IMR-90 (cell line): Measurements from ENCODE around the gene LRRC56. TPM values are rescaled to one million over a fixed set of nuclear protein-coding genes. Genes with fewer than 3 reads are reported as not detected.

Source experiments
- ATAC-seq: fragments of 200-7000 bp; cut with Tn5 transposase; 2 replicates; pipeline ENCODE4 v1.9.1; 2020; ENCODE audit warnings: low read depth, mild to moderate bottlenecking, moderate library complexity
- BruUV-seq: library from RNA; stranded (reverse); fragments of 400-500 nt; replicated peaks from 2 replicates; lab custom pipeline; 2021; lab: Mats Ljungman, UMichigan
- CTCF ChIA-PET: fragments of 300-600 bp; formaldehyde crosslinking; extraction: SDS; loops from one replicate; lab custom pipeline; 2021; ENCODE audit warnings: antibody characterized with exemption; lab: Yijun Ruan, JAX
- POLR2A ChIA-PET: fragments of 300-600 bp; sonication (Branson Sonifier 250); formaldehyde crosslinking; loops from one replicate; lab custom pipeline; 2022; ENCODE audit warnings: antibody characterized with exemption; ENCODE audit not compliant: unreplicated experiment; lab: Charles Lee
- DNase-seq: peaks from one replicate; pipeline ENCODE4 v3.0.0; 2013
- H2AFZ ChIP-seq: replicated peaks from 2 replicates; pipeline ENCODE3; 2013; ENCODE audit warnings: low read length, mild to moderate bottlenecking; ENCODE audit not compliant: poor library complexity
- H2AK5ac ChIP-seq: 2 replicates; pipeline ENCODE4 v1.6.1; 2013; ENCODE audit warnings: low read depth, low read length, inconsistent platforms
- H2AK9ac ChIP-seq: replicated peaks from 2 replicates; pipeline ENCODE3; 2013; ENCODE audit warnings: mild to moderate bottlenecking, low read depth, low read length, moderate library complexity; ENCODE audit not compliant: poor library complexity
- H2BK120ac ChIP-seq: 2 replicates; pipeline ENCODE4 v1.6.1; 2013; ENCODE audit warnings: low read depth, low read length, inconsistent platforms
- H2BK15ac ChIP-seq: 3 replicates; pipeline ENCODE4 v1.6.1; 2013; ENCODE audit warnings: low read depth, low read length, inconsistent platforms
- H2BK20ac ChIP-seq: 2 replicates; pipeline ENCODE4 v1.6.1; 2013; ENCODE audit warnings: low read depth, mild to moderate bottlenecking, inconsistent platforms, low read length, moderate library complexity
- H2BK5ac ChIP-seq: 2 replicates; pipeline ENCODE4 v1.6.1; 2013; ENCODE audit warnings: mild to moderate bottlenecking, low read depth, low read length, inconsistent platforms; ENCODE audit not compliant: poor library complexity, severe bottlenecking
- H3K14ac ChIP-seq: replicated peaks from 2 replicates; pipeline ENCODE4 v1.6.1; 2013; ENCODE audit warnings: low read depth, low read length, inconsistent platforms
- H3K18ac ChIP-seq: 2 replicates; pipeline ENCODE4 v1.6.1; 2013; ENCODE audit warnings: low read depth, low read length, control low read depth
- H3K23ac ChIP-seq: 2 replicates; pipeline ENCODE4 v1.6.1; 2013; ENCODE audit warnings: low read depth, low read length, inconsistent platforms
- H3K27ac ChIP-seq: 2 replicates; pipeline ENCODE4 v1.5.1; 2013; ENCODE audit warnings: mild to moderate bottlenecking, control low read depth, low read length; ENCODE audit not compliant: insufficient read depth
- H3K27me3 ChIP-seq: 2 replicates; pipeline ENCODE4 v1.6.1; 2013; ENCODE audit warnings: low read length; ENCODE audit not compliant: control insufficient read depth, insufficient read depth
- H3K36me3 ChIP-seq: 2 replicates; pipeline ENCODE4 v1.6.1; 2013; ENCODE audit warnings: low read length, mixed read lengths; ENCODE audit not compliant: control insufficient read depth, insufficient read depth
- H3K4ac ChIP-seq: 2 replicates; pipeline ENCODE4 v1.6.1; 2013; ENCODE audit warnings: low read depth, low read length, inconsistent platforms
- H3K4me1 ChIP-seq: 2 replicates; pipeline ENCODE4 v1.6.1; 2013; ENCODE audit warnings: low read length, mixed read lengths; ENCODE audit not compliant: control insufficient read depth, insufficient read depth
- H3K4me2 ChIP-seq: 2 replicates; pipeline ENCODE4 v1.6.1; 2013; ENCODE audit warnings: low read depth, mild to moderate bottlenecking, control low read depth, low read length, moderate library complexity
- H3K4me3 ChIP-seq: 2 replicates; pipeline ENCODE4 v1.5.1; 2013; ENCODE audit warnings: low read depth, mild to moderate bottlenecking, control low read depth, low read length, moderate library complexity; ENCODE audit not compliant: insufficient read depth
- H3K56ac ChIP-seq: 2 replicates; pipeline ENCODE4 v1.6.1; 2013; ENCODE audit warnings: low read length, inconsistent platforms; ENCODE audit not compliant: insufficient read depth; ENCODE audit errors: extremely low read depth
- H3K79me1 ChIP-seq, 2 experiments: 2 replicates each; pipeline ENCODE4 v1.6.1; 2013; ENCODE audit warnings: low read length in 2 of 2, inconsistent platforms in 1 of 2, low read depth in 1 of 2
- H3K9ac ChIP-seq: 2 replicates; pipeline ENCODE4 v1.6.1; 2013; ENCODE audit warnings: low read depth, low read length, control low read depth
- H3K9me1 ChIP-seq: 2 replicates; pipeline ENCODE4 v1.6.1; 2013; ENCODE audit warnings: low read length, inconsistent platforms; ENCODE audit not compliant: insufficient read depth
- H3K9me3 ChIP-seq: 2 replicates; pipeline ENCODE4 v1.6.1; 2013; ENCODE audit warnings: low read length; ENCODE audit not compliant: control insufficient read depth, insufficient read depth
- H4K20me1 ChIP-seq: 2 replicates; pipeline ENCODE4 v1.6.1; 2013; ENCODE audit warnings: low read length, inconsistent platforms; ENCODE audit not compliant: insufficient read depth
- H4K5ac ChIP-seq: 2 replicates; pipeline ENCODE4 v1.6.1; 2013; ENCODE audit warnings: mild to moderate bottlenecking, low read depth, low read length, control low read depth
- H4K8ac ChIP-seq, 2 experiments: 2 replicates each; pipeline ENCODE4 v1.6.1; 2013; ENCODE audit warnings: low read depth in 2 of 2, low read length in 2 of 2, control low read depth in 1 of 2, inconsistent platforms in 1 of 2
- H4K91ac ChIP-seq: 2 replicates; pipeline ENCODE4 v1.6.1; 2013; ENCODE audit warnings: low read depth, low read length, inconsistent platforms; ENCODE audit not compliant: insufficient read depth
- CEBPB ChIP-seq: IDR thresholded peaks from 2 replicates; pipeline ENCODE4 v1.6.1; 2012; ENCODE audit warnings: low read depth, low read length, improper control_type of control experiment
- CHD1 ChIP-seq: IDR thresholded peaks from 2 replicates; pipeline ENCODE4 v1.6.1; 2012; ENCODE audit warnings: low read depth, low read length, improper control_type of control experiment
- FOS ChIP-seq: fragments of 150-350 bp; IDR thresholded peaks from 2 replicates; pipeline ENCODE4 v1.6.1; 2016; ENCODE audit warnings: low read depth, low read length
- MAFK ChIP-seq: IDR thresholded peaks from 2 replicates; pipeline ENCODE4 v1.6.1; 2012; ENCODE audit warnings: low read depth, low read length, improper control_type of control experiment
- MAZ ChIP-seq: IDR thresholded peaks from 2 replicates; pipeline ENCODE4 v1.6.1; 2012; ENCODE audit warnings: low read depth, mild to moderate bottlenecking, low read length, improper control_type of control experiment, moderate library complexity, borderline replicate concordance
- NFE2L2 ChIP-seq: fragments of 150-350 bp; IDR thresholded peaks from 2 replicates; pipeline ENCODE4 v1.6.1; 2016; ENCODE audit warnings: low read depth, mild to moderate bottlenecking, low read length
- POLR2A ChIP-seq: IDR thresholded peaks from 2 replicates; pipeline ENCODE4 v1.6.1; 2012; ENCODE audit warnings: mild to moderate bottlenecking, low read depth, low read length
- RAD21 ChIP-seq: IDR thresholded peaks from 2 replicates; pipeline ENCODE4 v1.6.1; 2012; ENCODE audit warnings: low read length, improper control_type of control experiment
- RCOR1 ChIP-seq: IDR thresholded peaks from 2 replicates; pipeline ENCODE4 v1.6.1; 2012; ENCODE audit warnings: mild to moderate bottlenecking, low read length, improper control_type of control experiment; ENCODE audit not compliant: insufficient replicate concordance
- WGBS, 2 experiments: methylation state at CpG; one replicate each; pipeline versions ENCODE4 v1.1.5 to v1.1.7; 2013; ENCODE audit warnings: missing lambda C conversion rate in 2 of 2; ENCODE audit not compliant: insufficient read length in 1 of 2; ENCODE audit errors: extremely low coverage in 2 of 2; 5-methylcytosine and 5-hydroxymethylcytosine counted together
- dilution Hi-C: fragments of 300-500 bp; cut with HindIII; formaldehyde crosslinking; loops from one replicate; pipeline ENCODE4 v1.14.3; 2018; ENCODE audit warnings: low sequenced_read_pairs; ENCODE audit not compliant: unreplicated experiment
- in situ Hi-C: fragments of 300-500 bp; cut with MboI; formaldehyde crosslinking; loops from 3 replicates; pipeline ENCODE4 v1.14.3; 2019; ENCODE audit warnings: low sequenced_read_pairs, inconsistent platforms, mixed read lengths
- intact Hi-C: fragments of 100-400 bp; cut with micrococcal nuclease; formaldehyde crosslinking; loops from 2 replicates; pipeline ENCODE4 v1.10.0; 2022
- polyA plus RNA-seq, 3 experiments: library from polyadenylated mRNA; depleted of rRNA; stranded (reverse); fragments of >200 nt; gene quantifications; 2 replicates each; pipeline ENCODE4 v1.2.3, GENCODE V29; 2012; ENCODE audit warnings: low replicate concordance in 1 of 3
- total RNA-seq: library from RNA; depleted of rRNA; stranded (reverse); fragments of >200 nt; gene quantifications from 2 replicates; pipeline ENCODE4 v1.2.3, GENCODE V29; 2012

Gene LRRC56
- total and polyA plus RNA-seq, 2 of the 4 experiments (the other 2 are of a cell fraction) = 0.36 to 1.3 TPM

DNA sequence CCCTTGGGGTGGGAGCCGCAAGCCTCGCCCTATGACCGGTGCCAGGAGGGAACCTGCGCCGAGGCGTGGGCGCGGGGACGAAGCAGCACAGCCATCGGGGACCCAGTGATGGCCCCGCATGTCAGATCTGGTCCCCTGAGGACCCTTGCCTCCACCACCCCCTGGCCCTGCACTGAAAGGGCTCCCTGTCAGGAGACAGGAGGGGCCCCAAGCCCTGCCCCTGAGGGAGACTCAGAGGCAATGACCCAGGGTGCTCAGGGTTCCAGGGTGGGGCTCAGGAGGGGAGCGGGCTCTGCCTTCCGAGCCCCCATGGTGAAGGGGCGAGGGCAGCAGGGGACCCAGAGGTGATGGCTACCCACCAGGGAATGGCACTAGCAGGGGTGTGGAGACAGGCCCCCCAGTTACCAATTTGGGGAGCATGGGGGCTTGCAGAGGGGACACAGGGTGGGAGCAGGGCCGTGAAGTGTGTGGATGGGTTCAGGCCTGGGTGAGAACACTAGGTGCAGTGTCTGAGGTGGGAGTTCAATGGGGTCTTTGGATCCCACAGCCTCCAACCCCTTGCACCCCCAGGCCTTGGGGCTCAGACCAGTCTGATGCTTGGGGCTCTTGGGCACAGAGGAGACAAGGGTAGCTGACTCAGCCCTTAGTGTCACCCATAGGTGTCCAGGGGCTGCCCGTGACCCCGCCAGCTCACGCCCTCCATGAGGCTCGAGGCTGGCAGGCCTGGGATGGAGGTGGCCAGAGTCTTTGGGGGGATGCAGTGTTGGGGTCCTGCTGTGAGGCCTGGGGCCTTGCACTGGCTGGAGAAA is 499 bp downstream of the LRRC56 start:
- 60% methylated on average over 3 of the region's 19 CpGs; no CpG with 5 or more reads in 1 of the 2 experiments for WGBS, 2 experiments
- H2BK20ac ChIP-seq = peak overlapping the region; percentile 39; the same call in 1 of the 2 replicates
- H2AK5ac ChIP-seq = peak overlapping the region; percentile 75
- ATAC-seq = no peak
- H3K4me2 ChIP-seq = peak overlapping the region; percentile 83
- CTCF ChIA-PET = no interaction called here
- peak overlapping the region; percentile 34 for H3K4me3 ChIP-seq
- H2BK15ac ChIP-seq = peak overlapping the region; percentile 46; the same call in 1 of the 3 replicates
- peak overlapping the region; percentile 94 for H2AFZ ChIP-seq
- peak overlapping the region; percentile 53 for H2AK9ac ChIP-seq
- POLR2A ChIA-PET = no interaction called here
- peaks cover 3% of the 10 kb centered on the region; the same call in 1 of the 2 replicates for H3K9me1 ChIP-seq
- dilution Hi-C loops (no loop called here), intact Hi-C loops (no loop called here), in situ Hi-C loops (no loop called here)
- H3K9me3 ChIP-seq = no peaks in the 10 kb centered on the region
- no peak for DNase-seq
- H3K4me1 ChIP-seq = peaks cover 16% of the 10 kb centered on the region
- H4K5ac ChIP-seq = peak overlapping the region; percentile 15; the same call in 1 of the 2 replicates
- no peak overlapping the region for H2BK5ac ChIP-seq
- H4K8ac ChIP-seq = peak overlapping the region; percentile 50 to 83; a peak in 3 of 4 replicates
- peak overlapping the region; percentile 72 for H4K91ac ChIP-seq
- peak overlapping the region; percentile 71 for H3K4ac ChIP-seq
- peaks cover 16% of the 10 kb centered on the region for H4K20me1 ChIP-seq
- H3K23ac ChIP-seq = peak overlapping the region; percentile 45; the same call in 1 of the 2 replicates
- no peak overlapping the region; the same call in 1 of the 2 replicates for H3K18ac ChIP-seq
- H2BK120ac ChIP-seq = peak overlapping the region; percentile 30
- H3K56ac ChIP-seq = peak overlapping the region; percentile 36; the same call in 1 of the 2 replicates
- H3K14ac ChIP-seq = peak overlapping the region; percentile 63
- H3K27ac ChIP-seq = peak overlapping the region; percentile 6; the same call in 1 of the 2 replicates
- H3K27me3 ChIP-seq = no peaks in the 10 kb centered on the region
- no peak for TF ChIP-seq FOS
- TF ChIP-seq CEBPB = no peak
- TF ChIP-seq MAZ = no peak
- no peak for TF ChIP-seq POLR2A
- TF ChIP-seq NFE2L2 = no peak
- TF ChIP-seq RCOR1 = no peak
- TF ChIP-seq CHD1 = no peak
- TF ChIP-seq RAD21 = no peak
- no peak for TF ChIP-seq MAFK
- H3K36me3 ChIP-seq = peaks cover 8% of the 10 kb centered on the region; the same call in 1 of the 2 replicates
- peaks cover 3 to 20% of the 10 kb centered on the region in 2 experiments; a peak in 3 of 4 replicates for H3K79me1 ChIP-seq
- peak overlapping the region; percentile 49 for H3K9ac ChIP-seq
- BruUV-seq = no TSS peak
